Transverse colon (tissue), 4 donors: Measurements from ENCODE around the gene PACSIN2. TPM values are rescaled to one million over a fixed set of nuclear protein-coding genes. Genes with fewer than 3 reads are reported as not detected.

ENCODE experiments used
- DNase-seq: peaks from one replicate; pipeline ENCODE4 v3.0.0-alpha.2; 2019
- H3K27ac ChIP-seq, 4 donors: fragments of 200-600 bp; sonication (generic); 2 replicates each; pipeline ENCODE4 v1.5.1; 2016 to 2018; ENCODE audit warnings: inconsistent platforms in 4 of 4
- H3K27me3 ChIP-seq: fragments of 200-600 bp; sonication (generic); 2 replicates; pipeline ENCODE4 v1.5.1; 2017; ENCODE audit warnings: inconsistent platforms
- H3K36me3 ChIP-seq, 4 donors: fragments of 200-600 bp; sonication (generic); 2 replicates each; pipeline ENCODE4 v1.5.1; 2017 to 2019; ENCODE audit warnings: inconsistent platforms in 4 of 4
- H3K4me1 ChIP-seq, 4 donors: fragments of 200-600 bp; sonication (generic); 2 replicates each; pipeline ENCODE4 v1.5.1; 2017 to 2020; ENCODE audit warnings: inconsistent platforms in 4 of 4
- H3K4me3 ChIP-seq, 4 donors: fragments of 200-600 bp; sonication (generic); 1 replicate in 1 of 4; 2 replicates in 3 of 4; pipeline versions ENCODE4 v1.5.1 to v1.6.1; 2017 to 2019; ENCODE audit warnings: inconsistent platforms in 4 of 4
- H3K9me3 ChIP-seq, 2 donors: fragments of 200-600 bp; sonication (generic); 2 replicates each; pipeline ENCODE4 v1.5.1; 2017 to 2019; ENCODE audit warnings: inconsistent platforms in 2 of 2
- EP300 ChIP-seq: sonication (generic); formaldehyde crosslinking; IDR thresholded peaks from one replicate; pipeline ENCODE4 v1.6.1; 2017; ENCODE audit warnings: antibody characterized with exemption, low read depth
- POLR2A ChIP-seq: fragments of 450-650 bp; IDR thresholded peaks from one replicate; pipeline ENCODE4 v1.6.1; 2016; ENCODE audit warnings: antibody characterized with exemption, mild to moderate bottlenecking, moderate library complexity
- POLR2AphosphoS5 ChIP-seq, 3 donors: sonication (generic); formaldehyde crosslinking; IDR thresholded peaks; one replicate each; pipeline ENCODE4 v1.6.1; 2016; ENCODE audit warnings: antibody characterized with exemption in 3 of 3
- WGBS, 2 donors: methylation state at CpG; one replicate each; pipeline ENCODE4 v1.1.5; 2018; ENCODE audit warnings: low coverage in 1 of 2; 5-methylcytosine and 5-hydroxymethylcytosine counted together
- in situ Hi-C, 4 donors: fragments of 200-750 bp; cut with MboI; loops; one replicate each; pipeline versions ENCODE4 v1.15.0 to v1.15.1; 2017; ENCODE audit warnings: low sequenced_read_pairs in 3 of 4, low pct_ligation_motif_present in 1 of 4, low pct_unique_long_range_greater_than_20kb in 1 of 4
- intact Hi-C: fragments of 100-400 bp; cut with DNase I; formaldehyde crosslinking; loops from one replicate; pipeline ENCODE4 v1.15.1; 2023; ENCODE audit warnings: low total_unique reads
- total RNA-seq, 4 donors: library from RNA; depleted of rRNA; stranded (reverse); fragments of >200 nt; gene quantifications; one replicate each; pipeline ENCODE4 v1.1.0, GENCODE V29; 2016
- TF ChIP-seq, protein P1 (sequence below), 5 experiments: fragments of 200-600 bp in 3 of 5; fragments of 450-650 bp in 2 of 5; sonication (generic) in 3 of 5; IDR thresholded peaks; 1 replicate in 2 of 5; 2 replicates in 3 of 5; pipeline ENCODE4 v1.5.1; 2016 to 2017; ENCODE audit warnings: antibody characterized with exemption in 5 of 5, inconsistent platforms in 3 of 5, mild to moderate bottlenecking in 2 of 5, moderate library complexity in 1 of 5

Gene PACSIN2
- total RNA-seq, 4 donors from 2014 or later, result 53.9 to 250 (median 198) TPM

DNA sequence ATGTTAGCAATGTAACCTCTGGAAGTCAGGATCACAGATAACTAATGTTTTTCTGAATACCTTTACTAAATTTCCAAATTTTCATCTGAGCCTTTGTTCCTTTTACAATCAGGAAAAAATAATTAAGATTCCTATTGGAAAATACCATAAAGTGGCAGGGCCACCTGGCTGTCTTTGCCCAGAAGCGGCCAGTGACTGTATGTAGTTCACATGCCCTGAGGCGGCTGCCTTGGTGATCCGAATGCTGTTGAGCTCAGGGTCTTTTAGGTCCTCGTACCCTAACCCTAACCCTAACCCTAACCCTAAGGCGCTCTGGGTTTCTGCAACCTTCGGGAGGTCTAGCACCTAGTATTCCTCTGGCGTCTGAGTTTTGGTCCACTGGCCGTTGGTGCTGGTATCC lies 149.4 kb downstream of the PACSIN2 start:
- in situ Hi-C loops, result loop anchor here in 2 of 4 donors (10.0 to 25.0 kb wide), 3 partner anchors 169 to 203 kb away; no protein-coding TSS in a partner anchor
- intact Hi-C loops, result loop anchor here (5.0 kb wide), 1 partner anchor 167 kb away; no protein-coding TSS in a partner anchor
- H3K36me3 ChIP-seq, result no peaks in the 10 kb centered on the region
- H3K9me3 ChIP-seq, result no peaks in the 10 kb centered on the region
- H3K27me3 ChIP-seq, result no peaks in the 10 kb centered on the region
- peaks cover 0 to 10% (median 4%) of the 10 kb centered on the region in 4 donors for H3K4me1 ChIP-seq
- no peak overlapping the region for H3K27ac ChIP-seq
- H3K4me3 ChIP-seq, result no peak overlapping the region
- TF ChIP-seq POLR2AphosphoS5 (IDR thresholded peaks at IDR 0.05) (no peak), EP300 (no peak), POLR2A (no peak)
- TF ChIP-seq, protein P1, sequence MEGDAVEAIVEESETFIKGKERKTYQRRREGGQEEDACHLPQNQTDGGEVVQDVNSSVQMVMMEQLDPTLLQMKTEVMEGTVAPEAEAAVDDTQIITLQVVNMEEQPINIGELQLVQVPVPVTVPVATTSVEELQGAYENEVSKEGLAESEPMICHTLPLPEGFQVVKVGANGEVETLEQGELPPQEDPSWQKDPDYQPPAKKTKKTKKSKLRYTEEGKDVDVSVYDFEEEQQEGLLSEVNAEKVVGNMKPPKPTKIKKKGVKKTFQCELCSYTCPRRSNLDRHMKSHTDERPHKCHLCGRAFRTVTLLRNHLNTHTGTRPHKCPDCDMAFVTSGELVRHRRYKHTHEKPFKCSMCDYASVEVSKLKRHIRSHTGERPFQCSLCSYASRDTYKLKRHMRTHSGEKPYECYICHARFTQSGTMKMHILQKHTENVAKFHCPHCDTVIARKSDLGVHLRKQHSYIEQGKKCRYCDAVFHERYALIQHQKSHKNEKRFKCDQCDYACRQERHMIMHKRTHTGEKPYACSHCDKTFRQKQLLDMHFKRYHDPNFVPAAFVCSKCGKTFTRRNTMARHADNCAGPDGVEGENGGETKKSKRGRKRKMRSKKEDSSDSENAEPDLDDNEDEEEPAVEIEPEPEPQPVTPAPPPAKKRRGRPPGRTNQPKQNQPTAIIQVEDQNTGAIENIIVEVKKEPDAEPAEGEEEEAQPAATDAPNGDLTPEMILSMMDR (IDR thresholded peaks at IDR 0.05), result no peak
- 83 to 88% methylated on average over 6 to 8 of the region's 8 CpGs for WGBS, 2 donors
- no peak for DNase-seq

DNA sequence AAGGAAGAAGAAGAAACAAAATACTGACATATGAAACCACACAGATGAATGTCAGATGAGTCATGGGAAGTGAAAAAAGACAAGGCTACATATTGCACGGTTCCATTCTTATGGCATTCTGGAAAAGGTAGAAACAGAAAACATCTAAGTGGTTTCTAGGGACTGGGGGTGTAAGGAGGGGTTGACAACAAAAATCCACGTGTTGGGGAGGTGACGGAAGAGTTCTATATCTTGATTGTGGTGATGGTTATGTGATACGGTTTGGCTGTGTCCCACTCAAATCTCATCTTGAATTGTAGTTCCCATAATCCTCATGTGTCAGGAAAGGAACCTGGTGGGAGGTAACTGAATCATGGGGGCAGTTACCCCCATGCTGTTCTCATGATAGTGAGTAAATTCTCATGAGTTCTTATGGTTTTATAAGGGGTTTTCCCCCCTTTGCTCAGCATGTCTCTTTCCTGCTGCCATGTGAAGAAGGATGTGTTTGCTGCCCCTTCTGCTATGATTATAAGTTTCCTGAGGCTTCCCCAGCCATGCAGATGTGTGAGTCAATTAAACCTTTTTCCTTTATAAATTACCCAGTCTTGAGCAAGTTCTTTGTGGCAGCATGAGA lies 151.5 kb downstream of the PACSIN2 start:
- Histone ChIP-seq H3K4me3 (no peak overlapping the region), H3K27ac (no peak overlapping the region), H3K36me3 (no peaks in the 10 kb centered on the region), H3K4me1 (peaks cover 0 to 4% (median 1%) of the 10 kb centered on the region in 4 donors), H3K27me3 (no peaks in the 10 kb centered on the region), H3K9me3 (no peaks in the 10 kb centered on the region)
- 55 to 72% methylated on average over 4 of the region's 4 CpGs for whole genome bisulfite sequencing, 2 donors
- in situ Hi-C loops, result loop anchor here in 2 of 4 donors (10.0 to 25.0 kb wide), 3 partner anchors 171 to 201 kb away; no protein-coding TSS in a partner anchor
- TF ChIP-seq POLR2AphosphoS5 (IDR thresholded peaks at IDR 0.05) (no peak), EP300 (no peak), POLR2A (no peak)
- TF ChIP-seq, protein P1 (IDR thresholded peaks at IDR 0.05), result no peak
- intact Hi-C loops, result no loop called here
- no peak for DNase-seq

DNA sequence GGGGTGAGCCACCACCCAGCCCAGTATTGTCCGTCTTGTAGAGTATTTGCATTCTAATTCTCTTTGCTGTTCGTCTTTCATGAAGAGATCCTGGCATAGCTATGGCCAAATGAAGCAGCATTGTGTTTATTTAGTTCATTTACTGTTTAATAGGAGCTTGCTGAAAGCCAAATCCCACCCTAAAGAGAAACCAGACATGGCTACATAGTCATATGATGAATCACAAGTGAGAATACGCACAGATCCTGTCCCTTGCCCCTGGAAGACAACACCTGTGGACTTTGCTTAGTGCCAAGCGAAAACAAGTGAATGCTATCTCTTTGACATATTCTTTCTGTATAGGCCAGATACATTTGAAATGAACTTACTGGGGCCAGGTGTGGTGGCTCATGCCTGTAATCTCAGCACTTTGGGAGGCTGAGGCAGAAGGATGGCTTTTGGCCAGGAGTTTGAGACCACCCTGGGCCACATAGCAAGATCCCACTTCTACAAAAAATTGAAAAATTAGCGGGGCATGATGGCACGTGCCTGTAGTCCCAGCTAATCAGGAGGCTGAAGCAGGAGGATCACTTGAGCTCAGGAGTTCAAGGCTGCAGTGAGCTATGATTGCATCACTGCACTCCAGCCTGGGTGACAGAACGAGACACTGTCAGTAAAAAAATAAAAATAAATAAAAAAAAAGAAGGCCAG lies 152.8 kb downstream of the PACSIN2 start:
- Histone ChIP-seq H3K9me3 (no peaks in the 10 kb centered on the region), H3K27me3 (no peaks in the 10 kb centered on the region), H3K4me1 (peaks cover 0 to 8% (median 4%) of the 10 kb centered on the region in 4 donors), H3K4me3 (no peak overlapping the region), H3K27ac (no peak overlapping the region), H3K36me3 (no peaks in the 10 kb centered on the region)
- in situ Hi-C loops (loop anchor here in 2 of 4 donors (10.0 to 25.0 kb wide), 3 partner anchors 173 to 200 kb away; no protein-coding TSS in a partner anchor), intact Hi-C loops (no loop called here)
- WGBS, 2 donors, result 87 to 90% methylated on average over 6 to 7 of the region's 7 CpGs
- TF ChIP-seq POLR2AphosphoS5 (IDR thresholded peaks at IDR 0.05), result no peak
- DNase-seq, result no peak

DNA sequence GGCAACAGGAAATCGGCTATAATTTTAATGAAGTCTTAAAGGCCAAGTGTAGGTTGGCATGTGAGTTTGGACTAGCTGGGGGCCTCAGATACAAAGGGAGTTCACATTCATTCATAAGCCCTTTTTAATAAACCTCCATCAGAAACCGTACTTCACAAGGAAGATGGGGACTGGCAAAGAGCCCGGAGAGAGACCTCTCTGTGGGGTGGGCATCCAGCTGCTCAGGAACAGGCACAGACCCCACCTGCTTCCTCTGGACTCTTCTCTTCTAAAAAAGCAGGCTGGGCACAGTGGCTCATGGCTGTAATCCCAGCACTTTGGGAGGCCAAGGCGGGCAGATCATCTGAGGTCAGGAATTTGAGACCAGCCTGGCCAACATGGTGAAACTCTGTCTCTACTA lies 154.0 kb downstream of the PACSIN2 start:
- Histone ChIP-seq H3K27ac (no peak overlapping the region), H3K4me3 (no peak overlapping the region), H3K9me3 (no peaks in the 10 kb centered on the region), H3K36me3 (no peaks in the 10 kb centered on the region), H3K4me1 (peaks cover 0 to 10% (median 8%) of the 10 kb centered on the region in 4 donors), H3K27me3 (no peaks in the 10 kb centered on the region)
- intact Hi-C loops, result no loop called here
- TF ChIP-seq POLR2A (no peak), POLR2AphosphoS5 (IDR thresholded peaks at IDR 0.05) (no peak), EP300 (no peak)
- TF ChIP-seq, protein P1 (IDR thresholded peaks at IDR 0.05), result no peak
- DNase-seq, result no peak
- in situ Hi-C loops, result loop anchor here in 2 of 4 donors (10.0 to 25.0 kb wide), 3 partner anchors 174 to 199 kb away; no protein-coding TSS in a partner anchor
- 76% methylated on average over 3 to 4 of the region's 4 CpGs for WGBS, 2 donors
